A549 (cell line): Measurements from ENCODE around the gene TBC1D1. TPM values are rescaled to one million over a fixed set of nuclear protein-coding genes. Genes with fewer than 3 reads are reported as not detected.

Experiments
- ATAC-seq, 2 experiments: fragments of 200-7000 bp in 1 of 2; fragments of >200 bp in 1 of 2; cut with Nextera tagmentation in 1 of 2; cut with Tn5 transposase in 1 of 2; 3 replicates each; pipeline versions ENCODE4 v1.8.0 to v1.9.1; 2018 to 2020; ENCODE audit warnings: mild to moderate bottlenecking in 1 of 2, moderate library complexity in 1 of 2
- CTCF ChIA-PET: fragments of 300-600 bp; sonication (Branson Sonifier 250); formaldehyde crosslinking; extraction: SDS; loops from one replicate; lab custom pipeline; 2021; ENCODE audit warnings: antibody characterized with exemption, inconsistent platforms; lab: Yijun Ruan, JAX
- POLR2A ChIA-PET: fragments of 350-600 bp; formaldehyde crosslinking; extraction: SDS; loops from one replicate; lab custom pipeline; 2021; ENCODE audit warnings: antibody characterized with exemption, inconsistent platforms; lab: Yijun Ruan, JAX
- DNase-seq, 2 experiments: peaks; one replicate each; pipeline versions ENCODE4 v3.0.0 to v3.0.0-alpha.2; 2011 to 2016; ENCODE audit warnings: low read depth in 1 of 2, low spot score in 1 of 2
- FAIRE-seq: peaks from 2 replicates; lab custom pipeline; 2011; peaks lifted over from hg19 to GRCh38; lab: Jason Lieb, UNC
- H3K27ac ChIP-seq, 2 experiments: fragments of >200 bp; sonication (Bioruptor Twin); formaldehyde crosslinking; 3 replicates each; pipeline ENCODE4 v1.5.1; 2016 to 2017
- H3K4me1 ChIP-seq: fragments of >200 bp; sonication (Bioruptor Twin); formaldehyde crosslinking; 3 replicates; pipeline ENCODE4 v1.6.1; 2016
- H3K4me2 ChIP-seq: fragments of >200 bp; sonication (Bioruptor Twin); formaldehyde crosslinking; 3 replicates; pipeline ENCODE4 v1.6.1; 2016
- H3K4me3 ChIP-seq: fragments of >200 bp; sonication (Bioruptor Twin); formaldehyde crosslinking; 3 replicates; pipeline ENCODE4 v1.5.1; 2016
- H3K9me3 ChIP-seq: fragments of >200 bp; sonication (Bioruptor Twin); formaldehyde crosslinking; 3 replicates; pipeline ENCODE4 v1.6.1; 2016
- BHLHE40 ChIP-seq: IDR thresholded peaks from 2 replicates; pipeline ENCODE4 v1.6.1; 2012; ENCODE audit warnings: low read depth, low read length, inconsistent platforms
- CHD4 ChIP-seq: fragments of 200-600 bp; sonication (generic); IDR thresholded peaks from 2 replicates; pipeline ENCODE4 v1.6.1; 2016; ENCODE audit warnings: antibody characterized with exemption, mild to moderate bottlenecking, borderline replicate concordance
- E2F6 ChIP-seq: IDR thresholded peaks from 2 replicates; pipeline ENCODE4 v1.6.1; 2012; ENCODE audit warnings: low read depth, borderline replicate concordance
- FOSB ChIP-seq: fragments of 250-450 bp; sonication (Bioruptor Pico); IDR thresholded peaks from 2 replicates; pipeline ENCODE4 v1.5.0; 2020; ENCODE audit warnings: mild to moderate bottlenecking, moderate library complexity
- HOXA7 ChIP-seq: fragments of 250-450 bp; sonication (Bioruptor Pico); IDR thresholded peaks from 2 replicates; pipeline ENCODE4 v1.5.0; 2020; ENCODE audit warnings: mild to moderate bottlenecking, moderate library complexity
- JUN ChIP-seq, 2 experiments: fragments of >200 bp; sonication (Bioruptor Twin); formaldehyde crosslinking; IDR thresholded peaks; 2 replicates in 1 of 2; 3 replicates in 1 of 2; pipeline ENCODE4 v1.6.1; 2016 to 2017
- JUNB ChIP-seq: fragments of >200 bp; sonication (Bioruptor Twin); formaldehyde crosslinking; IDR thresholded peaks from 2 replicates; pipeline ENCODE4 v1.6.1; 2016
- KDM1A ChIP-seq: fragments of 200-600 bp; sonication (generic); IDR thresholded peaks from 2 replicates; pipeline ENCODE4 v1.6.1; 2016; ENCODE audit warnings: low read depth, mild to moderate bottlenecking
- MYC ChIP-seq: IDR thresholded peaks from 2 replicates; pipeline ENCODE4 v1.6.1; 2012; ENCODE audit warnings: mild to moderate bottlenecking, inconsistent platforms, low read length, improper control_type of control experiment, borderline replicate concordance
- NFE2L2 ChIP-seq: fragments of 150-350 bp; conservative IDR thresholded peaks from 2 replicates; pipeline ENCODE4 v1.6.1; 2014; ENCODE audit warnings: low read length
- NPAS2 ChIP-seq: fragments of 250-450 bp; sonication (Bioruptor Pico); IDR thresholded peaks from 2 replicates; pipeline ENCODE4 v1.8.0; 2022; ENCODE audit warnings: mild to moderate bottlenecking, moderate library complexity, borderline replicate concordance
- PHF8 ChIP-seq: fragments of 200-600 bp; sonication (generic); IDR thresholded peaks from 2 replicates; pipeline ENCODE4 v1.6.1; 2016; ENCODE audit warnings: low read depth, mild to moderate bottlenecking, antibody characterized with exemption, moderate library complexity, borderline replicate concordance
- POLR2A ChIP-seq: IDR thresholded peaks from 2 replicates; pipeline ENCODE4 v1.6.1; 2012; ENCODE audit warnings: mild to moderate bottlenecking, low read length
- RAD21 ChIP-seq, 2 experiments: fragments of >200 bp in 1 of 2; sonication (Bioruptor Twin) in 1 of 2; formaldehyde crosslinking in 1 of 2; IDR thresholded peaks in 1 of 2; conservative IDR thresholded peaks in 1 of 2; 2 replicates in 1 of 2; 3 replicates in 1 of 2; pipeline ENCODE4 v1.6.1; 2012 to 2018; ENCODE audit warnings: inconsistent platforms in 1 of 2
- REST ChIP-seq: fragments of 200-600 bp; sonication (generic); IDR thresholded peaks from 2 replicates; pipeline ENCODE4 v1.6.1; 2016; ENCODE audit warnings: antibody characterized with exemption, mild to moderate bottlenecking, moderate library complexity
- SMC3 ChIP-seq: fragments of >200 bp; sonication (Bioruptor Twin); formaldehyde crosslinking; IDR thresholded peaks from 3 replicates; pipeline ENCODE4 v1.6.1; 2018; ENCODE audit warnings: inconsistent platforms
- TFCP2L1 ChIP-seq: fragments of 250-450 bp; sonication (Bioruptor Pico); IDR thresholded peaks from 2 replicates; pipeline ENCODE4 v1.5.0; 2021; ENCODE audit warnings: mild to moderate bottlenecking
- TP53 ChIP-seq: fragments of 250-450 bp; sonication (Bioruptor Pico); IDR thresholded peaks from 2 replicates; pipeline ENCODE4 v1.5.0; 2021; ENCODE audit warnings: mild to moderate bottlenecking, moderate library complexity
- ZC3H11A ChIP-seq: fragments of 450-650 bp; IDR thresholded peaks from 2 replicates; pipeline ENCODE4 v1.6.1; 2014; ENCODE audit warnings: antibody characterized with exemption, mild to moderate bottlenecking
- ZSCAN20 ChIP-seq: fragments of 250-450 bp; sonication (Bioruptor Pico); IDR thresholded peaks from 2 replicates; pipeline ENCODE4 v1.8.0; 2022; ENCODE audit warnings: mild to moderate bottlenecking, moderate library complexity
- WGBS: methylation state at CpG from one replicate; pipeline ENCODE4 v1.1.6; 2017; ENCODE audit errors: missing lambda C conversion rate; 5-methylcytosine and 5-hydroxymethylcytosine counted together
- polyA plus RNA-seq, 4 experiments: library from polyadenylated mRNA; depleted of rRNA in 3 of 4; stranded (reverse); fragments of >200 nt; fragmentation: RNase III in 1 of 4; extraction: RNeasy Plus Mini Kit Qiagen cat#74134 plus additional on column Dnase treatment in 1 of 4; gene quantifications; 2 replicates in 3 of 4; 3 replicates in 1 of 4; pipeline ENCODE4 v1.2.3, GENCODE V29; 2011 to 2017
- TF ChIP-seq, protein P1 (sequence below): fragments of >200 bp; sonication (Bioruptor Twin); formaldehyde crosslinking; IDR thresholded peaks from 2 replicates; pipeline ENCODE4 v1.6.1; 2016
- TF ChIP-seq, protein P2 (sequence below): fragments of 150-350 bp; IDR thresholded peaks from 2 replicates; pipeline ENCODE4 v1.6.1; 2014; ENCODE audit warnings: low read depth, mild to moderate bottlenecking, low read length
- TF ChIP-seq, protein P3 (sequence below): fragments of 250-450 bp; sonication (Bioruptor Pico); IDR thresholded peaks from 2 replicates; pipeline ENCODE4 v1.5.0; 2020; ENCODE audit warnings: low read depth, mild to moderate bottlenecking, moderate library complexity
- TF ChIP-seq, protein P4 (sequence below): fragments of 450-650 bp; IDR thresholded peaks from 2 replicates; pipeline ENCODE4 v1.6.1; 2014; ENCODE audit warnings: antibody characterized with exemption

Gene TBC1D1
- polyA plus RNA-seq, 2 of the 4 experiments (the other 2 are of a cell fraction), result 26.5 to 28.5 TPM

GRCh38 chr4:37953156-37953555, 62.3 kb downstream of the TBC1D1 start (continued):
- TF ChIP-seq PHF8, result no peak
- TF ChIP-seq NPAS2 (CRISPR knock-in tag), result no peak
- TF ChIP-seq, all 56 proteins: peak for 0

GRCh38 chr4:37953620-37954293, 62.9 kb downstream of the TBC1D1 start:
- CTCF ChIA-PET, result no interaction called here

DNA sequence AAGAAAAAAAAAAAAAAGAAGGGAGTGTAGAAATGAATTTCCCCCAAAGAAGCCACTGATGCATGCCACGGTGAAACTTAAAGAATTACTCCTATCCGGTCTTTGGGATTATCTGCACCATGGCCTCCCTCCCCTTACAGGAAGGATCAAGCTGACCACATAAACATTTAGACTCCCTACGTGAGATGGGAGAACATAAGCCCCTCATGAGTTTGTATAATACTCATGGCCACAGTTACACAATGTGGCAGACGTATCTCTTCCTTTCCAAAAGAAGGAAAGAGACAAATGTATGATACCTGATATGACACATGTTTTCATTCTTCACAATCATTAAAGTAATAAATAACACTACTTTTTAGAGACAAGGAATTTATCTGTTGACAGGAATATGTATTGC, 66.1 kb downstream of the TBC1D1 start:
- ATAC-seq, result no peak
- no peaks in the 10 kb centered on the region for H3K9me3 ChIP-seq
- H3K4me2 ChIP-seq, result no peak overlapping the region
- FAIRE-seq, result no peak
- H3K27ac ChIP-seq, result no peak overlapping the region
- no peak for TF ChIP-seq KDM1A
- TF ChIP-seq FOSB (CRISPR knock-in tag), result no peak
- TF ChIP-seq TP53, result no peak
- no peak for TF ChIP-seq JUNB
- TF ChIP-seq ZC3H11A, result no peak
- TF ChIP-seq NFE2L2, result no peak
- TF ChIP-seq BHLHE40, result no peak
- TF ChIP-seq CHD4, result no peak
- no peak for TF ChIP-seq E2F6
- no peak for TF ChIP-seq TFCP2L1
- no peak for TF ChIP-seq MYC
- TF ChIP-seq POLR2A, result no peak
- no peak for TF ChIP-seq JUN (IDR thresholded peaks at IDR 0.05)
- TF ChIP-seq, protein P1, sequence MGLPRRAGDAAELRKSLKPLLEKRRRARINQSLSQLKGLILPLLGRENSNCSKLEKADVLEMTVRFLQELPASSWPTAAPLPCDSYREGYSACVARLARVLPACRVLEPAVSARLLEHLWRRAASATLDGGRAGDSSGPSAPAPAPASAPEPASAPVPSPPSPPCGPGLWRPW, result no peak
- no peak for TF ChIP-seq HOXA7
- TF ChIP-seq, protein P2, sequence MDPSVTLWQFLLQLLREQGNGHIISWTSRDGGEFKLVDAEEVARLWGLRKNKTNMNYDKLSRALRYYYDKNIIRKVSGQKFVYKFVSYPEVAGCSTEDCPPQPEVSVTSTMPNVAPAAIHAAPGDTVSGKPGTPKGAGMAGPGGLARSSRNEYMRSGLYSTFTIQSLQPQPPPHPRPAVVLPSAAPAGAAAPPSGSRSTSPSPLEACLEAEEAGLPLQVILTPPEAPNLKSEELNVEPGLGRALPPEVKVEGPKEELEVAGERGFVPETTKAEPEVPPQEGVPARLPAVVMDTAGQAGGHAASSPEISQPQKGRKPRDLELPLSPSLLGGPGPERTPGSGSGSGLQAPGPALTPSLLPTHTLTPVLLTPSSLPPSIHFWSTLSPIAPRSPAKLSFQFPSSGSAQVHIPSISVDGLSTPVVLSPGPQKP, result no peak
- no peak for TF ChIP-seq REST
- no peak for TF ChIP-seq SMC3
- TF ChIP-seq, protein P3, sequence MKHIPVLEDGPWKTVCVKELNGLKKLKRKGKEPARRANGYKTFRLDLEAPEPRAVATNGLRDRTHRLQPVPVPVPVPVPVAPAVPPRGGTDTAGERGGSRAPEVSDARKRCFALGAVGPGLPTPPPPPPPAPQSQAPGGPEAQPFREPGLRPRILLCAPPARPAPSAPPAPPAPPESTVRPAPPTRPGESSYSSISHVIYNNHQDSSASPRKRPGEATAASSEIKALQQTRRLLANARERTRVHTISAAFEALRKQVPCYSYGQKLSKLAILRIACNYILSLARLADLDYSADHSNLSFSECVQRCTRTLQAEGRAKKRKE (CRISPR knock-in tag), result no peak
- TF ChIP-seq, all 56 proteins: peak for 0
- DNase-seq, result no peak
- H3K4me1 ChIP-seq, result no peaks in the 10 kb centered on the region
- ChIA-PET POLR2A (no interaction called here), CTCF (no interaction called here)
- WGBS, result 30% methylated on average over 4 of the region's 4 CpGs
- H3K4me3 ChIP-seq, result no peak overlapping the region

More at GRCh38 chr4:37953620-37954293, 62.9 kb downstream of the TBC1D1 start:
- Histone ChIP-seq H3K9me3 (no peaks in the 10 kb centered on the region), H3K4me3 (no peak overlapping the region), H3K4me1 (no peaks in the 10 kb centered on the region), H3K27ac (no peak overlapping the region), H3K4me2 (no peak overlapping the region)
- TF ChIP-seq, protein P4, sequence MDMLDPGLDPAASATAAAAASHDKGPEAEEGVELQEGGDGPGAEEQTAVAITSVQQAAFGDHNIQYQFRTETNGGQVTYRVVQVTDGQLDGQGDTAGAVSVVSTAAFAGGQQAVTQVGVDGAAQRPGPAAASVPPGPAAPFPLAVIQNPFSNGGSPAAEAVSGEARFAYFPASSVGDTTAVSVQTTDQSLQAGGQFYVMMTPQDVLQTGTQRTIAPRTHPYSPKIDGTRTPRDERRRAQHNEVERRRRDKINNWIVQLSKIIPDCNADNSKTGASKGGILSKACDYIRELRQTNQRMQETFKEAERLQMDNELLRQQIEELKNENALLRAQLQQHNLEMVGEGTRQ, result peak; percentile 38; the same call in 1 of the 2 replicates
- TF ChIP-seq ZSCAN20 (no peak), RAD21 (conservative IDR thresholded peaks at IDR 0.05 in 1 of 2, IDR thresholded peaks at IDR 0.05 in 1 of 2) (no peak)
- DNase-seq (peak in 1 of 2 experiments; percentile 26), FAIRE-seq (no peak), ATAC-seq (peak in 1 of 2 experiments; percentile 45; a peak in 3 of 6 replicates)
- POLR2A ChIA-PET, result no interaction called here
- 65% methylated on average over 7 of the region's 7 CpGs for WGBS
